Muscle of arm (tissue), 12 donors: ENCODE results near the gene GOLGA6L7. TPM values are rescaled to one million over a fixed set of nuclear protein-coding genes. Genes with fewer than 3 reads are reported as not detected.
"Not testable (repeated sequence)": the region's sequence is repeated elsewhere in the genome, so short reads cannot be mapped to it uniquely, and the experiment has no call there.

Source experiments
- DNase-seq: peaks from one replicate; pipeline ENCODE4 v3.0.0-alpha.2; 2013
- polyA plus RNA-seq, 12 donors: library from polyadenylated mRNA; unstranded; fragments of 120-200 nt; gene quantifications; one replicate each; pipeline ENCODE4 v1.2.1, GENCODE V29; 2013; ENCODE audit not compliant: insufficient read length in 12 of 12

GOLGA6L7 gene
- polyA plus RNA-seq, 12 donors = 0.14 to 0.40 (median 0.24) TPM; not detected in 5

DNA sequence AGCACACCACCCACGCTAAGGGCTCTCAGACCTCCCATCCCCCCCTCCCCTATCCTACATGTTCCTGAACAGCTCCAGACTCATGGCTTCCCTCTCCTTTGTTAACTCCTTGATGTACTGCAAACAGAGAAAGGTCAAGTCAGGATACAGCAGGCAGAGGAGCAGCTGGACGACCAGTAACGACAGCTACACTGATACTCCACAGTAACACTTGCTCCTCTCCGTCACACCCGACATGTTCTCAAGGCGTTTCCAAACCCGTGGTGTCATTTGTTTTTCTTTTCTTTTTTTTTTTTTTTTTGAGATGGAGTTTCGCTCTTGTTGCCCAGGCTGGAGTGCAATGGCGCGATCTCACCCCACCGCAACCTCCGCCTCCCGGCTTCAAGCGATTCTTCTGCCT, 4.3 kb downstream of the GOLGA6L7 start:
- DNase-seq = not testable (repeated sequence)

DNA sequence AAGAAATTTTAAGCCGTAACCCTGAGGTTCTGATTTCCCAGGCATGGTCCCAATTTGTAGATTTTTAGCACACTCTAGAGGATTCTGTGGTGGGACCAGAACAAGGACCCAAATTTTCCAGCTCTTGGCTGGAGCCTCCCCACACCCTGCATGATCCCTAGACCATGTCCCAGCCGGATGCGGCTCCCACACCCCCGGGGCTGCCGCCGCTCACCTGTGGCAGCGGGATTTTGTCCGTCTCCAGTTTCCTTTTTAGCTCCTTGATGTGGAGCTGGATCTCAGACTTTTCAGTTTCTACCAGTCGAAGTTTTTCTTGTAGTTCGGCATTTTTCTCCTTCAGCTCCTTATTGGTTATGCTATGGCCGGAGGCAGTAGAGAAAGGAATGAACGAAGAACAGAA, 4.9 kb downstream of the GOLGA6L7 start:
- not testable (repeated sequence) for DNase-seq

DNA sequence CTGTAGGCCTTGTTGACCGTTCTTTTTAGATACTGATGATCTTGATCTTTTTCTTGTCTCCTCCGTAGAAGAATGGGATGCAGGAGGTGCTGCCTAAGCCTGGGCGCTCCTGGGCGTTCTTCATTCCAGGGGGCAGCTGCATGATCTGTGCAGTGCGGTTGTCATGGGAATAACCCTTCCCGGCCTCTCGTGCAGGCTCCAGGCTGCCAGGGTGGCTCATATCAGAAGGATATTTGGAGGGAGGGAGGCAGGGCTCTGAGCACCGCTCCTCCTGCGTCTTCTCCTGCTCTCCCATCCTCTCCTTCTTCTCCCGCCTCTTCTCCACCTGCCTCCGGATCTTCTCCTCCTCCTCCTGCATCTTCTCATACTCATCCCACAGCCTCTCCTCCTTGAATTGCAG, 6.2 kb downstream of the GOLGA6L7 start:
- DNase-seq = not testable (repeated sequence)

GRCh38 chr15:28840285-28840684, 8.2 kb downstream of the GOLGA6L7 start:
- DNase-seq = not testable (repeated sequence)

DNA sequence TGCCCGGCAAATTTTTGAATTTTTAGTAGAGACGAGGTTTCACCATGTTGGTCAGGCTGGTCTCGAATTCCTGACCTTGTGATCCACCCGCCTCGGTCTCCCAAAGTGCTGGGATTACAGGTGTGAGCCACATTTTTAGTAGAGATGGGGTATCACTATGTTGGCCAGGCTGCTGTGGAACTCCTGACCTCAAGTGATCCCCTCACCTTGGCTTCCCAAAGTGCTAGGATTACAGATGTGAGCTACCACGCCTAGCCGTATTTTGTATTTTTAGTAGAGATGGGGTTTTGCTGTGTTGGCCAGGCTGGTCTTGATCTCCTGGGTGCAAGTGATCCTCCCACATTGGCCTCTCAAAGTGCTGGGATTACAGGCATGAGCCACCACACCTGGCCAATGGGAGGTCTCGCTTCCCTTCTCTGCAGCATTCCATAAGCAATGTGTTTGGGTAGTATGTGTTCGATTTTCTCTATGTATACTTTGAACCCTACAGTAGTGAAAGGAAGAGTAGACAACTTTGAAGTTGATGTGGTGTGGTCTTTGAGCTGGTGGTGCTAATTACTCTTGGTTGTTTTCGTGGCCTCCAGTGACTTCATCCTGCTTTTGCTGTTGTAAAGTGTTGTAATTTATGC, 13.4 kb downstream of the GOLGA6L7 start:
- DNase-seq = not testable (repeated sequence)

DNA sequence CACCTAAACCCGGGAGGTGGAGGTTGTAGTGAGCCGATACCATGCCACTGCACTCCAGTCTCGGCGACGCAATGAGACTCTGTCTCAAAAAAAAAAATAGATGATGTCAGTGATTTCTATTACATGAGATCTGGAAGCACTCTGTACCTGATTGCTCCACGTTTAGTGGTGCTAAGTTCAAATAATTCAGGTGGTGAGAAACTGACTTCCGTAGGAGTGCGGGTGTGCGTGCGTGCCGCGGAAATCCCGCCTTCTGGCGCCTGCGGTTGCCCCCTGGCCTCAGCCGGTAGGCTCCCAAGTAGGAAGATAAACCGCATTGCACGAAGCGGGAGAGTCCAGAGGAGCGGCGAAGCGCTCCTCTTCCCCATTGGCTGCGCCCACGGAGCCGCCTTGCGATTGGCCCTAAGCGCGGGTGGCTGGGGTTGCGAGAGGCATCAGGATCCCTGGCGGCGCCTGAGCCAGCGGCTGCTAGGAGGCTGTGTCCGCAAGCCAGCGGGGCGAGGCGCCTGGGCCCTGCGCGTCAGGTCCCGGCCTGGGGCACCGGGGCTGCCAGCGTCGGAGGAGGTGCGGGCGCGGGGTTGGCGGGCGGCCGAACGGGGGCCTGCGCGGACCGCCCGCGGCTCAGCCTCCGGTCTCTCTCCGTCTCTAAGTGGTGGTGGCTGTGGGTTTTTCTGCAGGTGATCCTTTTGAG, 16.4 kb downstream of the GOLGA6L7 start:
- DNase-seq = peak; percentile 30

DNA sequence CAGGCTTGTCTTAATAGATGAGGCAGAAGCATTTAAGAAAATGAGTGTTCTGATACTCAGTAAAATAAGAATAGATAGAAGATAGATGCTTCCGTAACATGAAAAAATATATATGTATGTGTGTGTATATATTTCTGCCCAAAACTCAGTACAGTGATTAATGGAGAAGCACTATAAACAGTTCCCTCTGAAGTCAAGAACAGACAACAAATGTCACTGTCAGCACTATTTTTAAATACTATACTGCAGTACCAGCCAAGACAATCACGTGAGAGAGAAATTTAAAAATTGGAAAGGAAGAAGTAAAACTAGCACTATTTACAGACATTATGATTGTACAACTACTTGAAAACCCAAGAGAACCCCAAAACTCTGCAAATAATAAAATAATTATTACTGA, 27.0 kb downstream of the GOLGA6L7 start:
- DNase-seq = not testable (repeated sequence)

DNA sequence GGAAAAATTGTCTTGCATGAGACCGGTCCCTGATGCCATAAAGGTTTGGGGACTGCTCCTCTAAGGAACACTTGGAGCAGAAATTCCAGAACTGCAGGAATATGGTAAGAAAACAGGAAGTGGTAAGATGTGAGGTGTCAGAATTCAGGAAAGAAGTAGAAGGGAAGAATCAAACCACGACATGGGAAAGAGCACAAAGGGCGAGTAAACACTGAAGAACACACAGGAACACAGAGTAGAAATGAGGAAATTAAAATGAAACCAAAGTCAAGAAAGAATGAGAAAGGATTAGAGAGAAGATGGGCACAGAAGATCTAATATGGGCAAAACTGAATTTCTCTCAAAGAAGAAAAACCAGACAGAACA, 28.5 kb downstream of the GOLGA6L7 start:
- not testable (repeated sequence) for DNase-seq

GRCh38 chr15:28819019-28819929, 29.2 kb downstream of the GOLGA6L7 start:
- DNase-seq = not testable (repeated sequence)

- DNase-seq = not testable (repeated sequence)
Observed at GRCh38 chr15:28818168-28818567, 30.3 kb downstream of the GOLGA6L7 start.

- not testable (repeated sequence) for DNase-seq
Observed at GRCh38 chr15:28814059-28814458, 34.4 kb downstream of the GOLGA6L7 start.

DNA sequence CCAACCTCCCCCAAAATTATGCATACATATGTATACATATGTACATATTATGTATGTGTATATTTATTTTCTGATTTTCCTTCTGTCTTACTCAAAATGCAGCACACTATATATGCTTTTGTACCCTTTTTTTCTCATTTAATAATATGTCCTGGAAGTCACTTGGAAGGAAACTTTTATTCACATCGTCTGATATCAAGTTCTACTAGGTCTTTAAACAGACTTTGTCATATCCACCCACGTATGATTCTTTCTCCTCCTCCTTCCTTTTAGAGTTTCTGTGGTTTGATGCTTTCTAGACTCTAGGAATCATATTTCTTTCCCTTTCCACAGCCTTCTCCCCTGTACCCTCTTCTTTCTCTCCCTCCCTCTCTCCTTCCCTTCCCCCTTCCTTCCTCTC, 35.1 kb downstream of the GOLGA6L7 start:
- not testable (repeated sequence) for DNase-seq

DNA sequence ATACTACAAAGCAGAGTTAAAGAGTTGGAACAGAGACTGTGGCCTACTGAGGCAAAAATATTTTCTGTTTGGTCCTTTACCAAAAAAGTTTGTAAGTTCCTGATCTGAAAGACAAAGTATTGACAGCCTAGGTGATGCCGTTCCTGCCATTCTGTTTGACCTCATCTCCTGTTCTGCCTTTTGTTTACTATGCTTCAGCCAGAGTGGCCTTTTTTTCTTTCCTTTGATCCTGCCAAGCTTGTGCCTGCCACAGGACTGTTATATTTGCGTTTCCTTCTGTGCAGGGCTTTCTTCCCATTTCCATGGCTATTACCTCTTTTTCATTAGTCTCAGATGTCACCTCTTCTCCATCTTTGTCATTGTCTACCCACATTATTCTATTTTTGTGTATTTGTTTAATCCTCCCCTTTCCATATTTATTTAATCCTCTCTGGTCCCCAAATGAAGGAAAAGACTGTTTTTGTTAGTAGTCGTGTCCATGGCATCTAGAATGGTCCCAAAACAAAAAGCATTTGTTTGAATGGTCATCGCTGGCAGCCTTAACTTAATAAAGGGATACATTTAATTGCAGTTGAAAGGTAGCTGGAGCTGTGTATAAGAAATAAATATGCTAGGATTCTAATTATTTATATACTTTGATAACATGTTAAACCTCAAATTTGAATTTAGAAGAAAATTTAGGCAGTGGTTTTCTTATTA, 36.4 kb downstream of the GOLGA6L7 start:
- DNase-seq = not testable (repeated sequence)

DNA sequence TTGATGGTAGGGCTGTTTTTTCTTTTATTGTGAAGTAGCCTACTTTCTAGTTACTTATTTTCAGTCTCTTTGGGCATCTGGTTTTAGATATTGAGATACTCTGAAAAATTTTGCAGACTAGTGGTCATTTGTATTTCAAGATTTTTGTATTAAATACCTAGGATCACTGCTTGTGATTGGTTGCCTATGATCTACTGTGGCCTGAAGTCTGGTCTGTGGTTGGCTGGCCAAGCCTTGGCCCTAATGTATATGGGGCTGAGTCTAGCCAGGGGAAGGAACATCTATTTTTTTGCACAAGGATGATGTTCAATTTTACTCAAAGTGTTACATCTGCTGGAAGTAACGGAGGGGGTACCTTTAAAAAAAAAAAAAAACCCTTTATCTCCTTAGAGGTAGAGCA, 38.0 kb downstream of the GOLGA6L7 start:
- not testable (repeated sequence) for DNase-seq

DNA sequence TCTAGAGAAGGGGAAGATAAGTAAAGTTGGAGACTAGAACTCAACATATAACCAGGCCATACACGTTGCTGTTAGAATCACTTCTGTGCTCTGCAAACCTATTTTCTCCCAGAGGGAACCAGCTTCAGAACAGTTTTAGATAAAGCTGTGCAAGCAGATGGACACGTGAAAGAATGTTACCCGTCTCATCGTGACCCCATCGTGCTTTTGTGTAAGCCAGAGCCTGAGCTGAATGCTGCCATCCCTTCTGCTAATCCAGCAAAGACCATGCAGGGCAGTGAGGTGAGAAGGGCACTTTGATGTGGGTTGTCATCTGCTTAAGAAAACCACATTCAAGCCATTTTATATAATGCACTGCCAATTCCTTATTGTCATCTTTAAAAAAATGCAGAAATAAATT, 40.3 kb downstream of the GOLGA6L7 start:
- not testable (repeated sequence) for DNase-seq

GRCh38 chr15:28800366-28800765, 48.1 kb downstream of the GOLGA6L7 start:
- DNase-seq = not testable (repeated sequence)

DNA sequence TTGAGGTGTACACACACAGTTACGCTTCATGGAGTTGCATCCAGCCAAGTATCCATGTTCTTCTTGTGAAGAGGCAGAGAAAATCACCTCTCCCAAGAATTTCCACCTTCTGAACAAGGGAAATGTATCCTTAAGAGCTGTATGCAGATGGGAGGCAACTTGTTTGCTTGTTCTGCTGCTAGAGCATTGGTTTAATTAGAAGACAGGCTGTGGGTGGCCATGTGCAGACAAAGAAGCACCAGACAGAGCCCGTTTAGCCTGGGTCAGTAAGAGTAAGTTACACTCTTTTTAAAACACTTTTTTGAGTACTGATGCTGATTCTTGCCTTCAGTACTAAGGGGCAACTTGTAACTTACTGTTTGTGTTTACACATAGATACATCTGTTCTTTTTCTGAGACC, 50.2 kb downstream of the GOLGA6L7 start:
- not testable (repeated sequence) for DNase-seq

DNA sequence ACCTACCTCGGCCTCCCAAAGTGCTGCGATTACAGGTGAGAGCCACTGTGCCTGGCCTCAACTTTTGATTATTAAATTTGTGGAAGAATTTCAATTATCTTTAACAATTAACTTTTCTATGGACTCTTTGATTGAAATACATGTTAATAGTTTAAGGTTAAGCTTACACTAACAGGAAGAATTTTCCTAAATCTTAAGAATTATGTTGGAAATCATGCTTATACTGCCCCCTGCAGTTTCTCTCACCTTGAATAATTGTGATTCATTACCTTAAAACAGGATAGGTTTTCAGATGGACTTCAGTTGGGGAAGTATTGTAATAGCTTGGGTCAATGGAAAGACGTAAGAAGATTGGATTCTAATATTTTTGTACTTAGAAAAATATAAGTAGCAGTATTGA, 54.2 kb downstream of the GOLGA6L7 start:
- DNase-seq = not testable (repeated sequence)
